ENCODE results near the gene WDR93. TPM values are rescaled to one million over a fixed set of nuclear protein-coding genes. Genes with fewer than 3 reads are reported as not detected.

The WDR93 gene
- total RNA-seq, 1 experiment from 2014 or later = 0.16 TPM

- intact Hi-C loops (cut with micrococcal nuclease; ENCODE audit: unreplicated experiment) = no loop called here
- no peak for DNase-seq
- H3K27me3 Mint-ChIP-seq (ENCODE audit: insufficient read depth, unreplicated experiment) = peaks cover 13% of the 10 kb centered on the region
- no TSS peak for BruUV-seq (replicated peaks)
- TF ChIP-seq, protein P1, sequence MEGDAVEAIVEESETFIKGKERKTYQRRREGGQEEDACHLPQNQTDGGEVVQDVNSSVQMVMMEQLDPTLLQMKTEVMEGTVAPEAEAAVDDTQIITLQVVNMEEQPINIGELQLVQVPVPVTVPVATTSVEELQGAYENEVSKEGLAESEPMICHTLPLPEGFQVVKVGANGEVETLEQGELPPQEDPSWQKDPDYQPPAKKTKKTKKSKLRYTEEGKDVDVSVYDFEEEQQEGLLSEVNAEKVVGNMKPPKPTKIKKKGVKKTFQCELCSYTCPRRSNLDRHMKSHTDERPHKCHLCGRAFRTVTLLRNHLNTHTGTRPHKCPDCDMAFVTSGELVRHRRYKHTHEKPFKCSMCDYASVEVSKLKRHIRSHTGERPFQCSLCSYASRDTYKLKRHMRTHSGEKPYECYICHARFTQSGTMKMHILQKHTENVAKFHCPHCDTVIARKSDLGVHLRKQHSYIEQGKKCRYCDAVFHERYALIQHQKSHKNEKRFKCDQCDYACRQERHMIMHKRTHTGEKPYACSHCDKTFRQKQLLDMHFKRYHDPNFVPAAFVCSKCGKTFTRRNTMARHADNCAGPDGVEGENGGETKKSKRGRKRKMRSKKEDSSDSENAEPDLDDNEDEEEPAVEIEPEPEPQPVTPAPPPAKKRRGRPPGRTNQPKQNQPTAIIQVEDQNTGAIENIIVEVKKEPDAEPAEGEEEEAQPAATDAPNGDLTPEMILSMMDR (IDR thresholded peaks at IDR 0.05; ENCODE audit: insufficient read depth in 1 of 2, low read depth in 1 of 2, low read length in 1 of 2, severe bottlenecking in 1 of 2, unreplicated experiment in 1 of 2) = no peak
- POLR2A ChIA-PET = no interaction called here
- no peak overlapping the region for H3K4me3 Mint-ChIP-seq (ENCODE audit: unreplicated experiment)
- H3K4me1 Mint-ChIP-seq (ENCODE audit: low read depth, unreplicated experiment) = no peaks in the 10 kb centered on the region
- Histone ChIP-seq H3K4me1 (peaks cover 6% of the 10 kb centered on the region; the same call in 1 of the 2 replicates), H3K4me3 (ENCODE audit: low read depth, low read length) (no peak overlapping the region), H3K27me3 (replicated peaks; ENCODE audit: control insufficient read depth, insufficient read depth, low read length) (no peaks in the 10 kb centered on the region), H3K36me3 (ENCODE audit: control insufficient read depth, insufficient read depth, low read length) (no peaks in the 10 kb centered on the region), H3K9me3 (no peaks in the 10 kb centered on the region)
- H3K9me3 Mint-ChIP-seq (ENCODE audit: unreplicated experiment) = no peaks in the 10 kb centered on the region
- no peak overlapping the region for H3K27ac Mint-ChIP-seq (ENCODE audit: unreplicated experiment)
- CTCF ChIA-PET = no interaction called here
- no peaks in the 10 kb centered on the region for H3K36me3 Mint-ChIP-seq (ENCODE audit: insufficient read depth, unreplicated experiment)
Measured at GRCh38 chr15:89662893-89663626, 27.6 kb upstream of the WDR93 start.

DNA sequence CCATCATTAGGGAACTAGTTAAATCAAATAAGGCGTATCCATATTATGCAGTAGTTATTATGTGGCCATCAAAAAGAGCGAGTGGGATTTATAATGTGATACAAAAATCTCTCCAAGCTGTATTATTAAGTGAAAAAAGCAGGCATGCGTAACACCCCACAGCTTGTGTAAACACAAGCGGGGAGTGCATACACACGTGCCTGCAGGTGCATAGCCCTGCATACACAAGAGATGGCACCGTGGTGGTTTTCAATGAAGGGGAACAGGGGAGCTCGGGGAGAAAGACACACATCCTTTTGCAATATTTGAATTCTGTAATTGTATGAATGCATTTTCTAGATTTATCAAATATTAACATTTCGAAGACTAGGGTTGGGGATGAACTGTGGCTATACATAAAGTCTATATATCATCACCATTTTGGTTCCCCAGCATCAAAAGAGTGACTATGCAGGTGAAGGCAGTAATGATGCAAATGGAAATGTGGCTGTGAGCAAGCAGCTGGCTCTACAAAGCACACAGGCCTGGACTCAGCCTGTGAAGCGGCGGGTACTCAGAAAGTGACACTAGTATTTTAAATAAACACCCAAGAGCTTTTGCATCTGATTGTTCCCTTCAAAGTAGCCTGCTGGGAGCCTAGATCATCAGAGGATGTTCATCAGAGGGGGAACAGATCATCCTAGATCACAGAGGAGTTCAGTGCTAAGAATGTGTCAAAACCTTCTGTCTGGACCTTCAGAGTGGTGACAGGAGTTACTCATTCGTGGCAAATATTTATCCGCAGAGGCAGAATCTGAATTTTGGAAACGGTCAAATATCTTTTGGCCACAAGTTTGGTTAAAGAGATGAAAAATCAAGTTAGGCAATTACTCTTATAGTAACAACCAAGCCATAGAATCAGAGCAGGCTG is 25.9 kb upstream of the WDR93 start:
- Mint-ChIP-seq H3K27me3 (ENCODE audit: insufficient read depth, unreplicated experiment) (peaks cover 10% of the 10 kb centered on the region), H3K4me3 (ENCODE audit: unreplicated experiment) (peak overlapping the region; percentile 67), H3K36me3 (ENCODE audit: insufficient read depth, unreplicated experiment) (no peaks in the 10 kb centered on the region), H3K9me3 (ENCODE audit: unreplicated experiment) (no peaks in the 10 kb centered on the region), H3K27ac (ENCODE audit: unreplicated experiment) (no peak overlapping the region), H3K4me1 (ENCODE audit: low read depth, unreplicated experiment) (no peaks in the 10 kb centered on the region)
- CTCF ChIA-PET = interaction anchor here (1.1 to 1.3 kb wide), 2 partner anchors 17 to 86 kb away, joined by 3 read pairs; partner anchors contain the start of gene MESP1
- POLR2A ChIA-PET = no interaction called here
- Histone ChIP-seq H3K4me3 (ENCODE audit: low read depth, low read length) (peak overlapping the region; percentile 42), H3K4me1 (peaks cover 6% of the 10 kb centered on the region; the same call in 1 of the 2 replicates), H3K36me3 (ENCODE audit: control insufficient read depth, insufficient read depth, low read length) (no peaks in the 10 kb centered on the region), H3K27me3 (replicated peaks; ENCODE audit: control insufficient read depth, insufficient read depth, low read length) (no peaks in the 10 kb centered on the region), H3K9me3 (no peaks in the 10 kb centered on the region)
- TF ChIP-seq, protein P1 (IDR thresholded peaks at IDR 0.05; ENCODE audit: insufficient read depth in 1 of 2, low read depth in 1 of 2, low read length in 1 of 2, severe bottlenecking in 1 of 2, unreplicated experiment in 1 of 2) = no peak
- no TSS peak for BruUV-seq (replicated peaks)
- DNase-seq = no peak
- intact Hi-C loops (cut with micrococcal nuclease; ENCODE audit: unreplicated experiment) = no loop called here

- Mint-ChIP-seq H3K36me3 (ENCODE audit: insufficient read depth, unreplicated experiment) (no peaks in the 10 kb centered on the region), H3K4me3 (ENCODE audit: unreplicated experiment) (peak overlapping the region; percentile 67), H3K9me3 (ENCODE audit: unreplicated experiment) (no peaks in the 10 kb centered on the region), H3K4me1 (ENCODE audit: low read depth, unreplicated experiment) (no peaks in the 10 kb centered on the region), H3K27ac (ENCODE audit: unreplicated experiment) (no peak overlapping the region), H3K27me3 (ENCODE audit: insufficient read depth, unreplicated experiment) (peaks cover 6% of the 10 kb centered on the region)
- peak in 1 of 2 experiments; percentile 62 for DNase-seq
- peak overlapping the region; percentile 42 for H3K4me3 ChIP-seq (ENCODE audit: low read depth, low read length)
- no TSS peak for BruUV-seq (replicated peaks)
- intact Hi-C loops (cut with micrococcal nuclease; ENCODE audit: unreplicated experiment) = no loop called here
- H3K9me3 ChIP-seq = no peaks in the 10 kb centered on the region
- no peaks in the 10 kb centered on the region for H3K27me3 ChIP-seq (replicated peaks; ENCODE audit: control insufficient read depth, insufficient read depth, low read length)
- peaks cover 6% of the 10 kb centered on the region; the same call in 1 of the 2 replicates for H3K4me1 ChIP-seq
- TF ChIP-seq, protein P1 (IDR thresholded peaks at IDR 0.05; ENCODE audit: insufficient read depth in 1 of 2, low read depth in 1 of 2, low read length in 1 of 2, severe bottlenecking in 1 of 2, unreplicated experiment in 1 of 2) = no peak
- CTCF ChIA-PET = interaction anchor here (1.1 to 1.3 kb wide), 3 partner anchors 18 to 222 kb away, joined by 3 to 4 read pairs (median 3); partner anchors contain the start of gene MESP1
- POLR2A ChIA-PET = no interaction called here
- no peaks in the 10 kb centered on the region for H3K36me3 ChIP-seq (ENCODE audit: control insufficient read depth, insufficient read depth, low read length)
Measured at GRCh38 chr15:89665449-89666181, 25.0 kb upstream of the WDR93 start.

Measured in Caco-2 (cell line).